GM20431 (cell line): ENCODE data around the gene RASA2.

Source experiments
- in situ Hi-C: fragments of 300-500 bp; cut with MseI, MboI; formaldehyde crosslinking; loops from one replicate; pipeline ENCODE4 v1.15.0; 2020; ENCODE audit warnings: low sequenced_read_pairs; ENCODE audit not compliant: unreplicated experiment

RASA2 gene

GRCh38 chr3:141456301-141456625, 30.6 kb upstream of the RASA2 start:
- in situ Hi-C loops: loop anchor here (10.0 kb wide), 1 partner anchor 101 kb away; no protein-coding TSS in a partner anchor

GRCh38 chr3:141457624-141458236, 29.1 kb upstream of the RASA2 start:
- in situ Hi-C loops: loop anchor here (10.0 kb wide), 1 partner anchor 103 kb away; no protein-coding TSS in a partner anchor

- in situ Hi-C loops: loop anchor here (10.0 kb wide), 1 partner anchor 104 kb away; no protein-coding TSS in a partner anchor
Observed at GRCh38 chr3:141459008-141459407, 27.8 kb upstream of the RASA2 start.

- in situ Hi-C loops: no loop called here
Observed at GRCh38 chr3:141460097-141460704, 26.6 kb upstream of the RASA2 start.

GRCh38 chr3:141462176-141462859, 24.5 kb upstream of the RASA2 start:
- in situ Hi-C loops: no loop called here

GRCh38 chr3:141465221-141465620, 21.6 kb upstream of the RASA2 start:
- in situ Hi-C loops: no loop called here

- in situ Hi-C loops: no loop called here
Observed at GRCh38 chr3:141466633-141467169, 20.1 kb upstream of the RASA2 start.

GRCh38 chr3:141469720-141470119, 17.1 kb upstream of the RASA2 start:
- in situ Hi-C loops: loop anchor here (10.0 kb wide), 1 partner anchor 95 kb away; no protein-coding TSS in a partner anchor

GRCh38 chr3:141471160-141471559, 15.7 kb upstream of the RASA2 start:
- in situ Hi-C loops: loop anchor here (10.0 kb wide), 1 partner anchor 94 kb away; no protein-coding TSS in a partner anchor

- in situ Hi-C loops: loop anchor here (10.0 kb wide), 1 partner anchor 89 kb away; no protein-coding TSS in a partner anchor
Observed at GRCh38 chr3:141476033-141476432, 10.8 kb upstream of the RASA2 start.

- in situ Hi-C loops: loop anchor here (10.0 kb wide), 1 partner anchor 88 kb away; no protein-coding TSS in a partner anchor
Observed at GRCh38 chr3:141477224-141477623, 9.6 kb upstream of the RASA2 start.

GRCh38 chr3:141478139-141478538, 8.7 kb upstream of the RASA2 start:
- in situ Hi-C loops: loop anchor here (10.0 kb wide), 1 partner anchor 87 kb away; no protein-coding TSS in a partner anchor

GRCh38 chr3:141478840-141479239, 8.0 kb upstream of the RASA2 start:
- in situ Hi-C loops: loop anchor here (10.0 kb wide), 1 partner anchor 86 kb away; no protein-coding TSS in a partner anchor

GRCh38 chr3:141482245-141482922, 4.4 kb upstream of the RASA2 start:
- in situ Hi-C loops: no loop called here

GRCh38 chr3:141484701-141485287, 2.0 kb upstream of the RASA2 start:
- in situ Hi-C loops: no loop called here

- in situ Hi-C loops: no loop called here
Observed at GRCh38 chr3:141485641-141486495, 959 bp upstream of the RASA2 start.

- in situ Hi-C loops: no loop called here
Observed at GRCh38 chr3:141486496-141486745, 406 bp upstream of the RASA2 start.

- in situ Hi-C loops: no loop called here
Observed at GRCh38 chr3:141487521-141488252, 860 bp downstream of the RASA2 start.

- in situ Hi-C loops: no loop called here
Observed at GRCh38 chr3:141489203-141489602, 2.4 kb downstream of the RASA2 start.
